Posterior vena cava (tissue), 2 donors: ENCODE data around the gene IP6K1. TPM values are rescaled to one million over a fixed set of nuclear protein-coding genes. Genes with fewer than 3 reads are reported as not detected.
"Not testable (repeated sequence)": the region's sequence is repeated elsewhere in the genome, so short reads cannot be mapped to it uniquely, and the experiment has no call there.

Experiments
- DNase-seq: peaks from one replicate; pipeline ENCODE4 v3.0.0-alpha.2; 2020; ENCODE audit warnings: low spot score
- intact Hi-C, 2 donors: fragments of 100-400 bp; cut with DNase I; formaldehyde crosslinking; loops; one replicate each; pipeline versions ENCODE4 v1.14.1 to v1.14.2; 2022 to 2023
- long read RNA-seq, 2 donors: library from polyadenylated mRNA; unstranded; transcript quantifications; one replicate each; pipeline ENCODE4 v2.0.0, GENCODE V29; 2020 to 2021
- total RNA-seq, 2 donors: library from RNA; stranded (reverse); fragmentation: NEBNext Ultra II Directional; extraction: Animal tissue kit (Norgen Biotek cat#: 25700); gene quantifications; one replicate each; pipeline ENCODE4 v1.2.1, GENCODE V29; 2021
- donor health status: DM: yes; HTN: yes; CAD: no.
- donor health status: DM: yes; HTN: yes; CAD: no.

IP6K1 gene
- 10 to 100 TPM; 31.5 to 33.3 TPM for total RNA-seq
- long read RNA-seq, donor 1, full-length matches to known transcripts, result 1 of 8 reads
- long read RNA-seq, donor 1, partial matches to known transcripts, result 0 of 8 reads
- long read RNA-seq, donor 1, other reads (novel, unspliced or antisense), result 7 of 8 reads
- long read RNA-seq, donor 2, full-length matches to known transcripts, result 9 of 35 reads
- long read RNA-seq, donor 2, partial matches to known transcripts, result 23 of 35 reads
- long read RNA-seq, donor 2, other reads (novel, unspliced or antisense), result 3 of 35 reads

- peak; percentile 100 for DNase-seq
- intact Hi-C loops, result no loop called here
These were observed at the start of gene IP6K1 for GRCh38 chr3:49786357-49787181. Gene IP6K1 (minus strand): TSS chr3:49786542. CDS start chr3:49748040, 38,502 bp downstream.

GRCh38 chr3:49831341-49831740 is 45.0 kb upstream of the IP6K1 start:
- intact Hi-C loops, result no loop called here
- no peak for DNase-seq

GRCh38 chr3:49826016-49826415 is 39.7 kb upstream of the IP6K1 start:
- no peak for DNase-seq
- intact Hi-C loops, result no loop called here

- intact Hi-C loops, DNase-seq: not testable (repeated sequence)
These were observed 36.8 kb upstream of the IP6K1 start for GRCh38 chr3:49823131-49823530.

GRCh38 chr3:49813497-49814174 is 27.3 kb upstream of the IP6K1 start, which contains the start of gene UBA7:
Gene UBA7 (minus strand): TSS chr3:49813953. CDS start chr3:49813787, 166 bp downstream.
- intact Hi-C loops, result loop anchor here in 1 of 2 donors (10.0 kb wide), 1 partner anchor 1919 kb away; no protein-coding TSS in a partner anchor
- no peak for DNase-seq

GRCh38 chr3:49812916-49813496 is 26.7 kb upstream of the IP6K1 start:
- DNase-seq, result no peak
- intact Hi-C loops, result loop anchor here in 1 of 2 donors (10.0 kb wide), 1 partner anchor 1918 kb away; no protein-coding TSS in a partner anchor

- DNase-seq, result no peak
- intact Hi-C loops, result loop anchor here in 1 of 2 donors (2.0 kb wide), 1 partner anchor 31 kb away; no protein-coding TSS in a partner anchor
These were observed 21.2 kb upstream of the IP6K1 start for GRCh38 chr3:49807431-49808114.

GRCh38 chr3:49806850-49807249 is 20.5 kb upstream of the IP6K1 start:
- DNase-seq, result no peak
- intact Hi-C loops, result loop anchor here in 1 of 2 donors (2.0 kb wide), 1 partner anchor 32 kb away; no protein-coding TSS in a partner anchor

- intact Hi-C loops, result loop anchor here (2.0 kb wide), 2 partner anchors 33 to 35 kb away; no protein-coding TSS in a partner anchor
- no peak for DNase-seq
These were observed 19.8 kb upstream of the IP6K1 start for GRCh38 chr3:49805897-49806701.

GRCh38 chr3:49805367-49805782 is 19.0 kb upstream of the IP6K1 start:
- intact Hi-C loops, result loop anchor here in 1 of 2 donors (2.0 kb wide), 1 partner anchor 35 kb away; no protein-coding TSS in a partner anchor
- peak; percentile 90 for DNase-seq

GRCh38 chr3:49804141-49805041 is 18.0 kb upstream of the IP6K1 start:
- DNase-seq, result no peak
- intact Hi-C loops, result loop anchor here in 1 of 2 donors (2.0 to 5.0 kb wide), 2 partner anchors 36 to 103 kb away; no protein-coding TSS in a partner anchor

- intact Hi-C loops, result loop anchor here in 1 of 2 donors (2.0 to 5.0 kb wide), 2 partner anchors 37 to 104 kb away; no protein-coding TSS in a partner anchor
- no peak for DNase-seq
These were observed 17.3 kb upstream of the IP6K1 start for GRCh38 chr3:49803465-49804140.

- peak; percentile 96 for DNase-seq
- intact Hi-C loops, result loop anchor here in 1 of 2 donors (5.0 kb wide), 1 partner anchor 104 kb away; no protein-coding TSS in a partner anchor
These were observed 16.6 kb upstream of the IP6K1 start, which contains the start of gene INKA1 for GRCh38 chr3:49802719-49803464. Gene INKA1 (plus strand): TSS chr3:49803261. CDS start chr3:49803393, 132 bp downstream.

- DNase-seq, result no peak
- intact Hi-C loops, result loop anchor here in 1 of 2 donors (5.0 kb wide), 1 partner anchor 106 kb away; no protein-coding TSS in a partner anchor
These were observed 14.8 kb upstream of the IP6K1 start for GRCh38 chr3:49801160-49801559.

GRCh38 chr3:49799761-49800160 is 13.4 kb upstream of the IP6K1 start, which contains the start of gene CDHR4:
Gene CDHR4 (minus strand): TSS chr3:49799873. CDS start chr3:49799812, 61 bp downstream.
- DNase-seq, result peak; percentile 87
- intact Hi-C loops, result loop anchor here in 1 of 2 donors (5.0 kb wide), 1 partner anchor 108 kb away; no protein-coding TSS in a partner anchor
